GM21529 (cell line): ENCODE results near the gene ANKRD45.
"Not testable (repeated sequence)": the region's sequence is repeated elsewhere in the genome, so short reads cannot be mapped to it uniquely, and the experiment has no call there.

Experiments used
- ATAC-seq: cut with Tn5 transposase; IDR thresholded peaks from one replicate; pipeline ENCODE4 v1.9.1; 2021; ENCODE audit not compliant: unreplicated experiment

The ANKRD45 gene, protein sequence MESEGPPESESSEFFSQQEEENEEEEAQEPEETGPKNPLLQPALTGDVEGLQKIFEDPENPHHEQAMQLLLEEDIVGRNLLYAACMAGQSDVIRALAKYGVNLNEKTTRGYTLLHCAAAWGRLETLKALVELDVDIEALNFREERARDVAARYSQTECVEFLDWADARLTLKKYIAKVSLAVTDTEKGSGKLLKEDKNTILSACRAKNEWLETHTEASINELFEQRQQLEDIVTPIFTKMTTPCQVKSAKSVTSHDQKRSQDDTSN

DNA sequence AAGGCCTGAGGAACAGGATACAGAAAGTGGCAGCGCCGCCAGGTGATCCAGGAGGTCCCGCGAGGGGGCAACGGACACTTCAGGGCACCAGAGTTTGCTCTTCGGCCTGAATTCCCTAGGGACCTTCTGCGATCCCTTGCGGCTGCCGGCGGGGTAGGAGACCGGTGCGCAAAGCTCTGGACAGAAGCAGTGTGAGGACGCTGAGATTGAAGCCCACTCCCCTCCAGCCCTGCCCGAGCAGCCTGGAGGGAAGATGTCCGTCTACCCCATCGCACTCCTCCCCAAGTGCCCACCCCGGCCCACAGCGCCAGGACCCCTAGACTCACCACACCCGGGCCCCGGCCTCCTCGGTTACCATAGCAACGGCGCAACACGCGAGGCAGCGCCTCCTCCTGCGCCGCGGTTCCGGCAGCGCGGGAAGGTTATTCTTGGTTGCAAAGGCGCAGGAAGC is at the start of gene ANKRD45:
ANKRD45 (minus strand) TSS at position 361 of the 451 bp plus-strand sequence. CDS start 10,433 bp downstream, outside the sequence.
- no peak for ATAC-seq

DNA sequence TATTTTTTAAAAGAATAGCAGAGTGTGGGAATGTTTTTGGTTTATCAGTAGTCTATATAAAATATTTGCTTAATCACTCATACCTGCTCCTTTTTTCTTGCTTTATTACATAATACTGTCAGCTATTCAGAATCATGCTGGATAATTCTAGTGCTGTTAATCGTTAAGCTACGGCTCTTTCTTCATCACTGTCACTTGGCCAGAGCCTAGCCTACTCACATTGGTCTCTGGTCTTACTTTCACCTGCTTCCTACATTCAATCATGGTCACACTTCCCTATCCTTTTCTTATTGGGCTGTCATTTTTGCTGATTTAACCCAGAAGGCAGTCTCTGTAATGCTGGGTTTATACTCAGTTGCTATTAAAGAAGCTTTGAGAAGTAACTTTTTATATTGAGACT is 47.6 kb upstream of the ANKRD45 start:
- no peak for ATAC-seq

DNA sequence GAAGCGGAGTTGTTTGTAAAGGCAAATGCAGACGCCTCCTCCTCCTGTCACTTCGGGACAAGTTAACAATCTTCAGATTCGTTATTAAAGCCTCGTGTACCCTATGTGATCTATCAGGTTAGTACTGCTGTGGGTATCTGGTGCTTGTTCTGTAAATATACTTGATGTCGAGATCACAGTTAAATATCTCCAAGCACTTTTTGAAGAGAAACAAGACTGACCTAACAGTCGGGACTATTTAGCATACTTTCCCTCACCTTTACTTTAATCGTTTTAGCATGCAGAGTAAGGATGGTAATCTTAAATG is 45.8 kb upstream of the ANKRD45 start:
- no peak for ATAC-seq

DNA sequence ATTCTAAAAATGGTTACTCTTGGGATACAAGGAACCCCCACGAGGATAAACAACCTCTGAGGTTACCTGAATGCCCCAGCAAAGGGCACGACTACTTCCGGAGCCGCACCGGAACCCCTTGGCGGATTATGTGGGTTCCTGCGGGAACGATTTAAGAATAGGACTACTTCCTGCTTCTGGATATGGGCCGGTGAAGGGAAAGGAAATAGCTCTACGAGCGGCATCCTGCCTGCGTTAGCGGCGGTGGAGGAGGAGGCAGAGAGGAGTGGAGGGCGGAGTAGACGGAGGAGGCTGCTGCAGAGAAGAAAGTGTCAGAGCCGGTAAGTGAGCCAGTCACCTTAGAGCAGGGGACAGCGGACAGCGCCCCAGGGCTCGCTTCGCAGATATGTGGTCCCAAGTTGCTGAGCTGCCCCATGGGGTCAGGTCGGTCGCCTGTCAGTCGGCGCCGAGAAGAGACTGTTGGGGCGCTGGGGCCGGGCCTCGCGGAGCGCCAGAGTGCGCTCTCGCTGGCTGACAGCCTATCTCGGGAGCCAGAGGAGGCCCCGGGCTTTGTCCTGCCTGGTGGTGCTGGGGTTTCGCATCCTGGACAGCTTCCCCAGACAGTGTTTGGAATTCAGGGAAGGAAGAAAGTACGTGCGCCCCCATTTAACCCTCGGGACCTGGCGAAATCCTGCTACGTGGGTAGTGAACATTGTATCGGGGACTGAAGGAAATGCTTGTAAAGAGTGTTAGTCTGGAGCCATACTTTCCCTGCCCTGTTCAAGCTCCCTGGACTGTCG is 45.3 kb upstream of the ANKRD45 start, which contains the start of gene KLHL20:
KLHL20 (plus strand) TSS at position 223 of the 779 bp plus-strand sequence. CDS start 1,063 bp downstream, outside the sequence.
- peak; percentile 94 for ATAC-seq

DNA sequence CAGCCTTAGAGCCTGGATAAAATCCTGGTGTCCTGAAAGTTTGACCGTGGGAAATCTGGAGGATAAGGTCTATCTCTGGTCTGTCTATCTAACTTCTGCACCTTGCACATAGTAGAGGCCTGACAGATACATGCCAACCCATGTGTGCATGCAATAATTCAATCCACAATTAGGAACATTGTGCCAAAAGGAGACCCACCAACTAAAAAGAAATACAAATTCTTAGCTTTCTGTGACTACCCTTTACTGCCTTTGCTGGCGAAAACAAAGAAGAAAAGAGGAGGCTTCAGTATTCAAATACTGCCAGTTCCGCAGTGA is 44.7 kb upstream of the ANKRD45 start:
- ATAC-seq, result no peak

DNA sequence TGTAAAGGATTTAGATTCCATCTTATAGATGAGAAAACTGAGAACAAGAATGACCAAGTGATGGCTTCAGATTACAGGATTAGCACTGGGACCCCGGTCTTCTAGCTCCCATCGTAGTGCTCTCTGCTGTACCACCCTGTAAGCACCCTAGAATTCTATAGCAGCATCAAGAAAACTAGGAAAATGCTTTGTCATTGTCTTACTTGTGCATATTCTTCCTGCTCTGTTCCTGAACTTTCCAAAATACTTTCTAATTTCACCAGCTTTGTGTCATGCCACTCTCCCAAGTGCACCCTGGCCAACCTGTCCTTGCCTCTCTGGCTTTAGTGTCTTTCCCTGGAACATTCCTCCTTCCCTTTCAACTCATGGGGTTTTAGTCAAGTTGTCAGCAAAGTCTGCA is 39.1 kb upstream of the ANKRD45 start:
- no peak for ATAC-seq

DNA sequence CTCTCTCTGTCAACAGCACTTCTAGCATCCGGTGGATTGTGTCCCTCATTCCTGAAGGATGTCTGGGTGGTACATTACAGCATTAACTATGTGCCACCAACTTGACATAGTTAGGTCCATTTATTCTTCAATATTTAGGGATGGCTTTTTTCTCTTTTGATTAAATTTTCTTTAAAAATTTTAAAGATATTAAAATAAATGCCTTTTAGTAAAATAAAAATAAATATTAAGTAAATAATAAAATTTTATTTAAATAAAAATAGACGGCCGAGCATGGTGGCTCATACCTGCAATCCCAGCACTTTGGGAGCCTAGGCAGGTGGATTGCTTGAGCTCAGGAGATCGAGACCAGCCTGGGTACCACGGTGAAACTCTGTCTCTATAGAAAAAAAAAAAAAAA is 35.5 kb upstream of the ANKRD45 start:
- ATAC-seq, result no peak

DNA sequence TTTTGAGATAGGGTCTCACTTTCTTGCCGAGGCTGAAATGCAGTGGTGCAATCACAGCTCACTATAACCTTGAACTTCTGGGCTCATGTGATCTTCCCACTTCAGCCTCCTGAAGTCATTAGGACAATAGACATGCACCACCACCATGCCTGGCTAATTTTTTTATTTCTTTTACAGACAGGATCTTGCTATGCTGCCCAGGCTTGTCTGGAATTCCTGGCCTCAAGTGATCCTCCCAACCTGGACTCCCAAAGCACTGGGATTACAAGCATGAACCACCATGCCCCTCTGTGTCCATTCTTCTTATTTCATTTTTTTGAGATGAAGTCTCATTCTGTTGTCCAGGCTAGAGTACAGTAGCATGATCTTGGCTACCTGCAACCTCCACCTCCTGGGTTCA is 33.1 kb upstream of the ANKRD45 start:
- no peak for ATAC-seq

DNA sequence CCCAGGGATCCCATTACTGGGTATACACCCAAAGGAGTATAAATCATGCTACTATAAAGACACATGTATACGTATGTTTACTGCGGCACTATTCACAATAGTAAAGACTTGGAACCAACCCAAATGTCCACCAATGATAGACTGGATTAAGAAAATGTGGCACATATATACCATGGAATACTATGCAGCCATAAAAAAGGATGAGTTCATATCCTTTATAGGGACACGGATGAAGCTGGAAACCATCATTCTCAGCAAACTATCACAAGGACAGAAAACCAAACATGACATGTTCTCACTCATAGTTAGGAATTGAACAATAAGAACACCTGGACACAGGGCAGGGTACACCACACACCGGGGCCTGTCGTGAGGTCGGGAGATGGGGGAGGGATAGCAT is 31.6 kb upstream of the ANKRD45 start:
- ATAC-seq, result not testable (repeated sequence)

DNA sequence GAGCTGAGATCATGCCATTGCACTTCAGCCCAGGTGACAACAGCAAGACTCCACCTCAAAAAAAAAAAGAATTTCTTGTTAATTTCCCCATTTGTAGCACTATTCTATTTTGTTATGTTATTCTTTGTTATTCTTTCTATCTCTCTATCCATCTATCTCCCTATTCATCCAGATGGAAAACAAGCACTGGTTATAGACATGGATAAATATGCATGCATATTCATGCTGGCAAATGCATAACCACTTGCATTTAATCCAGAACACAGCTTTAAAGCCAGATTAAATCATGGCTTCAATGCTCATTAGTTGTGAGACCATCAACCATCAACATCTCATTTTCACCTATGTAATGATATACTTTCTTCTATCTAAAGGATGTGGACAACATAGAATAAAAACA is 23.6 kb upstream of the ANKRD45 start:
- no peak for ATAC-seq

DNA sequence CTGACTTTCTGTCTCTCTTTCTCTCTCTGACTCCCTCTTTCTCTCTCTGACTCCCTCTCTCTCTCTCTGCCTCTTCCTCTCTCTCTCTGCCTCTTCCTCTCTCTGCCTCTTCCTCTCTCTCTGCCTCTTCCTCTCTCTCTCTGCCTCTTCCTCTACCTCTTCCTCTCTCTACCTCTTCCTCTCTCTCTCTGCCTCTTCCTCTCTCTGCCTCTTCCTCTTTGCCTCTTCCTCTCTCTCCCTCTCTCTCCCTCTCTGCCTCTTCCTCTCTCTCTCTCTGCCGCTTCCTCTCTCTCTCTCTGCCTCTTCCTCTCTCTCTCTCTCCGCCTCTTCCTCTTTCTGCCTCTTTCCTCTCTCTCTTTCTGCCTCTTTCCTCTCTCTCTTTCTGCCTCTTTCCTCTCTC is 18.6 kb upstream of the ANKRD45 start:
- no peak for ATAC-seq

DNA sequence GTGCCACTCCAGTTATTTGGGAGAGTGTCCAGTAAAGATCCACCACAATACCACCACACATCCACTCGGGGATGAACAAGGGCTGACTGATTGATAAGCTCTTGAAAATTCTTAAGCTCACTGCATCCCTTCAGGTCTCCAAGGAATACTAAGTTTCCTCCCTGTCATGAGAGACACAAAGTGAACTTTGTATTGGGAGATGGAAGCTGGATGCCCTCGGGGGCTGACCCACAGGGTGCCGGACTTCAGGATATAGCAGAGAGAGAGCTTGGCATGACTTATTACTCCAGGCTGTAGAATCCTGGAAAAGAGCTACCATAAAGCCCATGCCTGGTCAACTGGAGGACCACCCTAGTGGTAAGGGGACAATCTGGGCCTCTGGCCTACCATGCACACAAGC is 15.5 kb upstream of the ANKRD45 start:
- not testable (repeated sequence) for ATAC-seq

DNA sequence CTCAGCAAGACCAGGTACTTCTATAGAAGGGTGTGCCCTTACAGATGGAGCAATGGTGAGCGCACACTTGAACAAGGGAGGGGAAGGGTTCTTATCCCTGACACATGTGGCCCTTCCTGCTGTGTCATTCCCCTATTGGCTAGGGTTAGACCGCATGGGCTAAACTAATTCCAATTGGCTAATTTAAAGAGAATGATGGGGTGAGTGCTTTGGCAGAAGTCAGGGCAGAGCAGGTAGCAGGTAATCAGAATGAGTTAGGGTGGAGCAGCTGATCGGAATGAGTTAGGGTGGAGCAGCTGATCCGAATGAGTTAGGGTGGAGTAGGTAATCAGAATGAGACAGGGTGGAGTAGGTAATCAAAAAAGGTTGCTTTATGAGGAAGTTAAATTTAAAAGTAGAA is 14.2 kb upstream of the ANKRD45 start:
- ATAC-seq, result not testable (repeated sequence)

DNA sequence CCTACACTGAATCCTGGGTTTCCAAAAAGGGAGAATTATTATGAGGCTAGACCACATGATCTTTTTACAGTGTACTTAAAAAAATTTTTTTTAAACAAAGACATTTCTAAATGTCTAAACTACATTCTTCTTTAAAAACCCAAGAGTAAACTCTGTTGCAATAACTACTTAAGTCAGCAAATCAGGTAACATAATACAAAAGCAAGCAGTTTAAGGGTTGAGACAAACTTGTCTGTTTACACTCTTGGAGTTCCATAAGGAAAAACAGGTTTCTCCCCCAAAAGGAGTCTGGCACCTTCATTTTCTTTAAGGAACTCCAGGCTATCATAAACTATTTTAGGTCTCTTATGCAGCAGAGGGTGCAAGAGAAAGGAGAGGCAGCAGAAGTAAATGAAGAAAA is 12.5 kb upstream of the ANKRD45 start:
- no peak for ATAC-seq

DNA sequence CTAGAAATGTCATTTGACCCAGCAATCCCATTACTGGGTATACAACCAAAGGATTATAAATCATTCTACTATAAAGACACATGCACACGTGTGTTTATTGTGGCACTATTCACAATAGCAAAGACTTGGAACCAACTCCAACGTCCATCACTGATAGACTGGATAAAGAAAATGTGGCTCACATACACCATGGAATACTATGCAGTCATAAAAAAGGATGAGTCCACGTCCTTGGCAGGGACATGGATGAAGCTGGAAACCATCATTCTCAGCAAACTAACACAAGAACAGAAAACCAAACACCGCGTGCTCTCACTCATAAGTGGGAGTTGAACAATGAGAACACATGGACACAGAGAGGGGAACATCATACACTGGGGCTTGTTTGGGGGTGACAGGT is 10.5 kb upstream of the ANKRD45 start:
- not testable (repeated sequence) for ATAC-seq

DNA sequence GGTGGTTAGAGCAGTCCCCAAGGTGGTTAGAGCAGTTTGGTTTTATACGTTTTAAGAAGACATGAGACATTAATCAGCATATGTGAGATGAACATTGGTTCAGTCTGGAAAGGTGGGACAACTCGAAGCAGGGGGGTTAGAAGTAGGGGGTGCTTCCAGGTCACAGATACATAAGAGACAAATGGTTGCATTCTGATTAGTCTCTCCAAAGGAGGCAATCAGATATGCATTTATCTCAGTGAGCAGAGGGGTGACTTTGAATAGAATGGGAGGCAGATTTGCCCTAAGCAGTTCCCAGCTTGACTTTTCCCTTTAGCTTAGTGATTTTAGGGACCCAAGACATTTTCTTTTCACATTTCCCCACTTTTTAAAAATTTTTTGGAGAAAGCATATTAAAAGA is 4.8 kb upstream of the ANKRD45 start:
- not testable (repeated sequence) for ATAC-seq

DNA sequence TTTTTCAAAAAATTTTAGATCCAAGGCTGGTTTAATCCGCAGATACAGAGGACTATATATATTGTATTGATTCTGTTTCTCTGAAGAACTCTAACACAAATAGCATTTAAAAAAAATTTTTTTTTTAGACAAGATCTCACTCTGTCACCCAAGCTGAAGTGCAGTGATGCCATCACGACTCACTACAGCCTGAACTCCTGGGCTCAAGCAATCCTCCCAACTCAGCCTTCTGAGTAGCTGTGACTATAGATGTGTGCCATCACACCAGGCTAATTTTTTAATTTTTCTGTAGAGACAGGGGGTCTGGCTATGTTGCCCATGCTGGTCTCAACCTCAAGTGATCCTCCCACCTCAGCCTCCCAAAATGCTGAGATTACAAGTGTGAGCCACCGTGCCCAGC is 3.0 kb downstream of the ANKRD45 start:
- ATAC-seq, result no peak

DNA sequence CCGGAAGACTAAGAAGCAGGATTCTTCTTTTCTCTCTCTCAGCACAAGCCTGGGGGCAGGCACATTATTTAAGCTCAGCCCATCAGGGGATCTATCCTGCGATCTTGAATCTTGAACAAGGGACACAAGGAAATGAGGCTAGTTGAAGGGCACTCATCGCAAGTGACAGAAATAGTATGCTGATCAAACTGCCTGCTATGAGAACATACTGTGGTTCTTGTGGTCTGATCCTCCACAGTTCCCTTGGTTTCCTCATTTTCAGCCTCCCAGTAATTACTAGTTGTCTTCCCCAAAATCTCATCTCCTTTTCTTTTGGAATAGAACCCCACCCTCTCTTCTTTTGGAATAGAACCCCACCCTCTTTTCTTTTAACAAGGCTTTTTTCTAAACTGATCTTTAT is 6.5 kb downstream of the ANKRD45 start:
- ATAC-seq, result no peak

DNA sequence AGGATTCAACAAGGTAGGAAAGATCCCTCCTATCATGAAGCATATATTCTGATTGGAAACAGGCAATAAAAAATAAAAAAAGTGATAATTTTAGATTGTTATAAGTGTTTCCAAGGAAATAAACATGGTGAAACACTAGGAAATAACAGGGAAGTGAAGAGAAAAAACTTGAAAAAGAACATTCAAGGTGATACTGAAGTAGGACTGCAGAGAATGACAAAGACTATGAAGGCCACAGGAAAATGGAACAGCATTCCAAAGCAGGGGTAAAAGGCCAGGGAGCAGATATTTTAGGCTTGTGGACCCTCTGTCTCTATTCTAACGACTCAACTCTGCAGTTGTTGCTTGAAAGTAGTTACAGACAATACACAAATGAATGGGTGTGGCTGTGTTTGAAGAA is 7.9 kb downstream of the ANKRD45 start:
- no peak for ATAC-seq

DNA sequence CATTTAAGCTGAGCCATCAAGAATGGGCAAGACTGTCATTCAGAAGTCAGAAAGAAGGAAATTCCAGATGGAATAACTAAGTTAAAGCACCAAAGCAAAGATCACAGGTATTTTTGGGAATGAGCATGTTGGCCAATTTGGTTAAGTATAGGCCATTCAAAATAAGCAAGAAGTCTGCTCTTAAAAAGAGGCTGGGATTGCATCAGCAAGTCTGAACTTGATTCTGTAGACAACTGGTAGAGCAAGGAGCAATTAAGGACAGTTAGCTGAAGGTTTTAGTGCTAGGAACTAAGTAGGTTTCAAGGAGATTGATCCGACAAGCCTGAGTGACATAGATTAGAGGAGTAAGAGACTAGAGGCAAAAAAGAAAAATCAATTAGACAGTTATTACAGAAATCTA is 8.4 kb downstream of the ANKRD45 start:
- no peak for ATAC-seq

DNA sequence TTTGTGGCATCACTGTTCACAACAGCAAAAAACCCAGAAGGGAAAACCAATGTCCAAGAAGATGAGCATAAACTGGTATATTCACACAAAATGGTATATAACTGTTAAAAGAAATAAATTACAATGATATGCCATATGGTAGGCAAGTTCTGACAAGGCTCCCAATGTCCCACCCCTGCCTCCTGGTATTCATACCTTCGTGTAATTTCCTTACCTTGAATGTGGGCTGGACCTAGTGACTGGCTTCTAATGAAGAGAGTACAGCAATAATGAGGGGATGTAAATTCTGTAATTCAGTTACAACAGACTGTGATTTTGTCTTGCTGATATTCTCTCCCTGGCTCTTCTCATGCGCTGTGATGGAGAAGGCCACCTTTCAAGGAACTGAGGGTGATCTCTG is 9.3 kb downstream of the ANKRD45 start:
- no peak for ATAC-seq

DNA sequence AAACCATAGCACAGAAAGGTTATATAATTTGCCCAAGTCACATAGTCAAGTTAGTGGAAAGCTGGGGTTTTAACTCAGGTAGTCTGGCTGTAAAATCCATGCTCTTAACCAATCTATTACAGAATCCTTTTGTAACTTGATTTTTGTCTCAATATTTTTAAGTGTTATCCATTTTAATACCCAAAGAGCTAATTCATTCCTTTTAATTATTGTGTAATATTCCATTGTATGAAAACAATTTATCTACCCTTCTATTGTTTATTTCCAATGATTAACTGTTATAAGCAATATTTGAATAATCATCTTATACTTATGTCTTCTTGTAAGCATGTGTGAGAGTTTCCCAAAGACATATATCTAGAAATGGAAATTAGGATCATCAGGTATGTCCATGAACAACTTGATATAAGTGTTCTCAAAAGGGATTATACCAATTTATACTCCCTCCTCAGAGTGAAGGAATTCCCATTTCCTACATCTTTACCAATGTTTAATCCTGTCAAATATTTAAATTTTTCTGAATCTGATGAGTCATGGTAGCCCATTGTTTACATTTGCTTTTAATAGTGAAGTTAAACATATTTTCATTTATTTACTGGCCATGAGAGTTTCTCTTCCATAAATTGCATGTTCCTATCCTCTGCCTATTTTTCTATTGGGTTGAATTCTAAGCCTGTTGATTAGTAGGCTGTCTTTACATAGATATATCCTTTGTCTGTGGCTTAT is 20.6 kb downstream of the ANKRD45 start:
- ATAC-seq, result no peak
